ENCODE measurements around the gene CHRNB1.

CHRNB1 gene

GRCh38 chr17:7423679-7424078, 21.2 kb upstream of the CHRNB1 start:
- DNase-seq (ENCODE audit: low read depth): no peak
- TF ChIP-seq CTCF (IDR thresholded peaks at IDR 0.05; ENCODE audit: control insufficient read depth, extremely low read depth, insufficient read depth): no peak
- H3K4me3 ChIP-seq (ENCODE audit: low read depth, low read length): no peak overlapping the region

GRCh38 chr17:7425316-7425715, 19.5 kb upstream of the CHRNB1 start, which contains the start of gene SPEM2:
SPEM2 (plus strand) TSS chr17:7425616; CDS start chr17:7425689, 73 bp downstream.
- DNase-seq (ENCODE audit: low read depth): no peak
- no peak for TF ChIP-seq CTCF (IDR thresholded peaks at IDR 0.05; ENCODE audit: control insufficient read depth, extremely low read depth, insufficient read depth)

DNA sequence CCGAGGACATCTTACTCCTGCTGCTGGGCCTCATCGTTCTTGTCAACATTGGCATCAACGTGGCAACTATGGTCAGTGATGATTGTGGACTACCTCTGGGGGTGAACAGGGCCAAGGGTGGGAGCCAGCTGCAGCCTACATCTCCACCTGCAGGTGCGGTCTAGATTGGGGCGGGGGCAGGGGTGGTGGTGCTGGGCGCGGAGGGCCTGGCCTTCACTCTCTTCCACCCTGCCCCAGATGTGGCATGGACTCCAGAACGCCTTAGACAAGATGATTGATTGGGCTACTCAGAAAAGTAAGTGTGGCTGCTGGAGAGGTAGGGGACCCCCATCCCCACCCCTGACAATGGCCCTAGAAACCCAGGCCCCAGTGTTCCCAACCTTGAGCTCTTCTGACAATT, 19.1 kb upstream of the CHRNB1 start:
- H3K4me3 ChIP-seq (ENCODE audit: low read depth, low read length): no peak overlapping the region
- no peak for DNase-seq (ENCODE audit: low read depth)
- TF ChIP-seq CTCF (IDR thresholded peaks at IDR 0.05; ENCODE audit: control insufficient read depth, extremely low read depth, insufficient read depth): no peak

More at GRCh38 chr17:7425316-7425715, 19.5 kb upstream of the CHRNB1 start, which contains the start of gene SPEM2:
- H3K4me3 ChIP-seq (ENCODE audit: low read depth, low read length): no peak within 1 kb of the TSS

- H3K4me3 ChIP-seq (ENCODE audit: low read depth, low read length): no peak overlapping the region
- no peak for TF ChIP-seq CTCF (IDR thresholded peaks at IDR 0.05; ENCODE audit: control insufficient read depth, extremely low read depth, insufficient read depth)
- no peak for DNase-seq (ENCODE audit: low read depth)
Observed at GRCh38 chr17:7426203-7426863, 18.5 kb upstream of the CHRNB1 start.

DNA sequence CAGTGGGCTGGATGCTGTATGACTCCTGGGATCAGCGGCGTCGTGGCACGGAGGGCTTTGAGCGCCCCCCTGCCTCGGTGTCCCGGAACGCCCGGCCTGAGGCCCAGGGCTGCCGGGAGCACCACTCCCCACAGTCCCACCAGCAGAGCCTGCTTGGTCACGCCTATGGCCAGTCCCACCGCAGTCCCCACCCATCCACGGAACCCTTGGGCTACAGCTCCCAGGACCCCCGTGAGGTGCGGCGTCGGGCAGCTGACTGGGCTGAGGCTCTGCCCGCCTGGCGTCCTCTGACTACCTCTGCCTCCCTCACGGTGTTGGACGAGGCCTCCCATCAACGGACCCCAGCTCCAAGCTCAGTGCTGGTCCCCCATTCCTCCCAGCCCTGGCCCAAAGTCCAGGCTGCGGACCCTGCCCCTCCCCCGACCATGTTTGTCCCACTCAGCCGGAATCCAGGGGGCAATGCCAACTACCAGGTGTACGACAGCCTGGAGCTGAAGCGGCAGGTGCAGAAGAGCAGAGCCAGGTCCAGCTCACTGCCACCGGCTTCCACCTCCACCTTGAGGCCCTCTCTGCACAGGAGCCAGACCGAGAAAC, 17.9 kb upstream of the CHRNB1 start:
- no peak overlapping the region for H3K4me3 ChIP-seq (ENCODE audit: low read depth, low read length)
- TF ChIP-seq CTCF (IDR thresholded peaks at IDR 0.05; ENCODE audit: control insufficient read depth, extremely low read depth, insufficient read depth): no peak
- DNase-seq (ENCODE audit: low read depth): no peak

GRCh38 chr17:7427549-7427948, 17.3 kb upstream of the CHRNB1 start:
- TF ChIP-seq CTCF (IDR thresholded peaks at IDR 0.05; ENCODE audit: control insufficient read depth, extremely low read depth, insufficient read depth): no peak
- no peak for DNase-seq (ENCODE audit: low read depth)
- H3K4me3 ChIP-seq (ENCODE audit: low read depth, low read length): no peak overlapping the region

Data from LNCaP clone FGC (cell line).